Left lung (tissue), 10 donors: Measurements from ENCODE around the gene C14orf180. TPM values are rescaled to one million over a fixed set of nuclear protein-coding genes. Genes with fewer than 3 reads are reported as not detected.

Experiments
- ATAC-seq: fragments of 200-7000 bp; cut with Tn5 transposase; one replicate; pipeline ENCODE4 v1.9.1; 2020; ENCODE audit warnings: moderate library complexity
- DNase-seq, 4 donors: peaks; one replicate each; pipeline ENCODE4 v3.0.0-alpha.2; 2013 to 2020
- H3K27ac ChIP-seq, 2 donors: fragments of 200-600 bp; sonication (generic) in 1 of 2; one replicate each; pipeline versions ENCODE4 v1.5.0 to v1.8.0; 2020 to 2021
- H3K27me3 ChIP-seq, 2 donors: fragments of 200-600 bp; sonication (generic) in 1 of 2; one replicate each; pipeline versions ENCODE4 v1.5.0 to v1.8.0; 2020 to 2021
- H3K36me3 ChIP-seq, 2 donors: fragments of 200-600 bp; sonication (generic) in 1 of 2; one replicate each; pipeline versions ENCODE4 v1.5.0 to v1.8.0; 2020 to 2021
- H3K4me1 ChIP-seq, 2 donors: fragments of 200-600 bp; one replicate each; pipeline ENCODE4 v1.8.0; 2021
- H3K4me3 ChIP-seq, 2 donors: fragments of 200-600 bp; sonication (generic) in 1 of 2; one replicate each; pipeline versions ENCODE4 v1.5.0 to v1.8.0; 2020 to 2021; ENCODE audit warnings: mild to moderate bottlenecking in 1 of 2
- H3K9me3 ChIP-seq, 2 donors: fragments of 200-600 bp; sonication (generic) in 1 of 2; one replicate each; pipeline versions ENCODE4 v1.5.0 to v1.8.0; 2020 to 2021
- CTCF ChIP-seq, 2 donors: fragments of 200-600 bp; sonication (generic) in 1 of 2; IDR thresholded peaks; one replicate each; pipeline versions ENCODE4 v1.5.0 to v1.8.0; 2021; ENCODE audit warnings: antibody characterized with exemption in 2 of 2
- intact Hi-C, 2 donors: fragments of 100-400 bp; cut with DNase I; formaldehyde crosslinking; loops; one replicate each; pipeline versions ENCODE4 v1.11.2 to v1.14.2; 2022
- polyA plus RNA-seq, 6 donors: library from polyadenylated mRNA; unstranded; fragments of 120-200 nt; gene quantifications; one replicate each; pipeline ENCODE4 v1.2.1, GENCODE V29; 2013; ENCODE audit not compliant: insufficient read length in 6 of 6
- total RNA-seq, 2 donors: library from RNA; stranded (reverse); fragmentation: NEBNext Ultra II Directional; extraction: Animal tissue kit (Norgen Biotek cat#: 25700); gene quantifications; one replicate each; pipeline ENCODE4 v1.2.1, GENCODE V29; 2021
- donor health status: DM: no; HTN: yes; CAD: no.
- donor health status: DM: no; HTN: no; CAD: no.

Gene C14orf180
- total and polyA plus RNA-seq, 8 donors, result not detected

GRCh38 chr14:104547310-104547997, 32.1 kb upstream of the C14orf180 start:
- DNase-seq (peak in 1 of 4 donors; percentile 25), ATAC-seq (no peak)
- peaks cover 0 to 84% of the 10 kb centered on the region in 2 donors for H3K27me3 ChIP-seq
- no peak overlapping the region for H3K27ac ChIP-seq
- intact Hi-C loops, result no loop called here
- no peaks in the 10 kb centered on the region for H3K4me1 ChIP-seq
- H3K9me3 ChIP-seq, result no peaks in the 10 kb centered on the region
- H3K36me3 ChIP-seq, result no peaks in the 10 kb centered on the region
- TF ChIP-seq CTCF (IDR thresholded peaks at IDR 0.05), result no peak
- no peak overlapping the region for H3K4me3 ChIP-seq

- DNase-seq (peak in 1 of 4 donors; percentile 10), ATAC-seq (no peak)
- Histone ChIP-seq H3K4me3 (no peak overlapping the region), H3K4me1 (no peaks in the 10 kb centered on the region), H3K27ac (no peak overlapping the region), H3K9me3 (no peaks in the 10 kb centered on the region), H3K36me3 (no peaks in the 10 kb centered on the region), H3K27me3 (peaks cover 0 to 83% of the 10 kb centered on the region in 2 donors)
- no peak for TF ChIP-seq CTCF (IDR thresholded peaks at IDR 0.05)
- intact Hi-C loops, result no loop called here
These were observed 31.4 kb upstream of the C14orf180 start for GRCh38 chr14:104547998-104548700.

- Histone ChIP-seq H3K27ac (no peak overlapping the region), H3K9me3 (no peaks in the 10 kb centered on the region), H3K4me1 (no peaks in the 10 kb centered on the region), H3K36me3 (no peaks in the 10 kb centered on the region), H3K27me3 (peaks cover 0 to 82% of the 10 kb centered on the region in 2 donors), H3K4me3 (no peak overlapping the region)
- no peak for TF ChIP-seq CTCF (IDR thresholded peaks at IDR 0.05)
- DNase-seq, result peak in 1 of 4 donors; percentile 19
- ATAC-seq, result no peak
- intact Hi-C loops, result no loop called here
These were observed 30.6 kb upstream of the C14orf180 start for GRCh38 chr14:104548802-104549535.

GRCh38 chr14:104549536-104550339, 29.8 kb upstream of the C14orf180 start:
- Histone ChIP-seq H3K27ac (no peak overlapping the region), H3K27me3 (peaks cover 0 to 83% of the 10 kb centered on the region in 2 donors), H3K36me3 (no peaks in the 10 kb centered on the region), H3K4me3 (no peak overlapping the region), H3K4me1 (no peaks in the 10 kb centered on the region), H3K9me3 (no peaks in the 10 kb centered on the region)
- DNase-seq (peak in 1 of 4 donors; percentile 14), ATAC-seq (no peak)
- no peak for TF ChIP-seq CTCF (IDR thresholded peaks at IDR 0.05)
- intact Hi-C loops, result no loop called here
